NCI-H1436 (cell line): ENCODE data around the gene IRX2.
A peak's percentile ranks its signal among the peaks of the same experiment; 100 is the strongest.

Experiments used
- DNase-seq: peaks from one replicate; lab custom pipeline; 2025; lab: John Stamatoyannopoulos, UW

Gene IRX2

DNA sequence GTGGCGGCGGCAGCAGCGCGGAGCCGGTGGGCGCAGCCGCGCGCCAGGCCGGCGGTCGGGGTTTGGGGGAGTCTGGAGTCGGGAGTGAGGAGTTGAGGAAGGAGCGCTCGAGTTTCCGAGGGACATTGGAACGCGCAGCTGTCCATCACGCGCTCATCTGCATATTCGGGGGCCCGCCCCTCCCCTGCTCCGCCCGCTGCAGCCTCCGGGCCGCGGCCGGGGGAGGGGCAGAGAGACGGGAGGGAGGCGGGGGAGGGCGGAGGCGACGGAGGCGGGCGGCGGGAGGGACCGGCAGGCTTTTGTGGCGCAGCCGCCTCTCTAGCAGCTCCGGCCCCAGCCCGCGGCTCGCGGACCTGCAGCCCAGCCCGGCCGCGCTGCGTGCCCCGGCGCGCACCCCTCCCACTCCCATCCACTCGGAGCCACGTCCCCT lies at the start of gene IRX2:
Gene IRX2, minus strand, starts transcription at position 86 of the 430 bp plus-strand sequence. CDS start 264 bp downstream, outside the sequence.
- DNase-seq, result peak; percentile 92

DNA sequence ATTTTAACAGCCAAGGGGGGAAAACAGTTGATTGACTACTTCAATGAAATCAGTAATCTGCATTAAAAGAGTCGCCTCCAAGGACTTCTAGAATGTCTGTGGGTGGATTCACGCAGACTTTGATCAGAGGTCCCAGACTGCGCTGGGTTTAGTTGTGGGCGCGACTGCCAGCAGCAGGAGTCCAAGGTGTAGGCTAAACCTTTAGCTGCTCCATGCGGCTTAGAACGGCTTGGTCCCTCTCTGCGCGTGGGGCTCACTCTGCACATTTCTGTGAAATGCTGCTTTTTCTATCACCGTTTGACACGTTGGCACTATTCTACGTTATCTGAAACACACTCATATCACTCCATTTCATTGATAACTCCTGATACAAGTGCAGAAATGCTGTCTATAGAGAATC lies 48.6 kb upstream of the IRX2 start:
- DNase-seq, result no peak

DNA sequence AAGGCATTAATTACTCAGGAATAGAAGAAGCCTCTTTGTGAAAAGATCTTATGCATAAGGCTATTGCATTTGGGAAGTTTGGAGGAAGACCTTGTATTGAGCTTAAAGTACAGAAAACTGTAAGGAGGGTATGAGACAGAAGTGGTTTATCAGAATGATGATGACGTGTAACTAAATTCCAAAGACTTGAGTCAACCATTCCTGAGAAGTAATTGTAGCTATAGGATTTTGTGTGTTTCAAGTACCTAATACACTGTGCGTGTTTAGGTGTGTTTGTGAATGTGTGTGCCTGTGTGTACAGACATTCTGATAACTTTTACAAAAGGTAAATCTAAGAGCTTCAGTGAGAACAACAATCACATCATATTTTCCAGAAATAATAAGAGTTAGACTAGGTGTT lies 46.5 kb upstream of the IRX2 start:
- no peak for DNase-seq

DNA sequence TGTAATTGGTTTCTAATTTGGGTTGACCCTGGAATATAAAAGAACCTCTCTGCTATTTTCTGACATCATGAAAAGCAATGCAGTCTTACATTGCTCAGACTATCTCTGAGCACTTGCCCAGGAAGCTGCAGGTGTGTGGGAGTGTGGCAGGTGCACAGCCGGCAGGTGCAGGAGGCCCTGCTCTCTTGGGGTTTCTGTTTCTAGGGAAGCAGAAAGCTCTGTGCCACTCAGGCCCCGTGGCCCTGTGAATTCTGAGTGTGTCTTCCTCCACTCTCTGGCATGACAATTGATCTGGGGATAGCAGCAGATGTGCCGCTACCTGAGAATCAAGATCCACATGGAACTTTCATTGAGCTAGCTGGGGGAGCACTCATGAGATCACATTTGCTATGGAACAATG lies 45.7 kb upstream of the IRX2 start:
- peak; percentile 81 for DNase-seq

- DNase-seq, result no peak
These were observed 31.7 kb upstream of the IRX2 start for GRCh38 chr5:2783223-2783622.

- no peak for DNase-seq
These were observed 31.2 kb upstream of the IRX2 start for GRCh38 chr5:2782658-2783057.

DNA sequence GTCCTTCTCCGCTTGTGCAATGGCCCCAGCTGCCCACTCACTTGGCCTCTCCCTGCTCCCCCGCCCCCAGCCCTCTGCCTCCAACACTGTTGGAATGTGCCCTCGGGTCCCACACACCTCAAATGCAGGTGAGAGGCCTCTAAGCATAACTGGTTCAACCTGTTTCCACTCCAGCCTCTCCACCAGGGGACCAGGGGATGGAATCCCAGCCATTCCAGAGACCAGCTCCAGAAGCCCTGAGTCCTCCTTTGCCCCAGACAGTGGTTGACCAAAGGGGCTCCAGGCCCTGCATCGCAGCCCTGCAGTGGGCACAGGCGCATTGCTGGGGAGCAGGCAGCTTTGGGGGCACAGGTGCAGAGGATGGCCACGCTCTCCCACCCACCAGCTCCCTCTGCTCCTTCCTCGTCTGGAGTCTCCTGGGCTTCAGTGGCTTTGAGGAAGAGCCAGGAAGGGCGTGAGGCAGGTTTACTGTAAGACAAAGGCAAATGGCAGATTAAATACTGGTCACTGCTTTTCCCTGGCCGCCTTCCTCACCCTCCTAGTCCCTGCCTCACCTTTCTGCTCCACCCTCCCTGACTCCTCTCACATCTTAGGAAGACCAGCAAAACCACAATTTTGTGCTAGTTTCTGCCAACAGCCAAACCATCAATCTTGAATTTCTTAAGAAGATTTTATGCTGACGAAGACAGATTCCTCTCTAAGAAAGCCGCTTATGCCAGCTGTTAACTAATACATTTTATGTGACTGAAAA lies 29.1 kb upstream of the IRX2 start:
- no peak for DNase-seq

- no peak for DNase-seq
These were observed 28.0 kb upstream of the IRX2 start for GRCh38 chr5:2779459-2779858.

GRCh38 chr5:2776337-2777302 lies 25.1 kb upstream of the IRX2 start:
- no peak for DNase-seq

- DNase-seq, result no peak
These were observed 21.9 kb upstream of the IRX2 start for GRCh38 chr5:2773327-2773726.

GRCh38 chr5:2767089-2767488 lies 15.6 kb upstream of the IRX2 start:
- DNase-seq, result no peak

GRCh38 chr5:2764581-2764980 lies 13.1 kb upstream of the IRX2 start:
- no peak for DNase-seq

- no peak for DNase-seq
These were observed 12.0 kb upstream of the IRX2 start for GRCh38 chr5:2763533-2763794.

DNA sequence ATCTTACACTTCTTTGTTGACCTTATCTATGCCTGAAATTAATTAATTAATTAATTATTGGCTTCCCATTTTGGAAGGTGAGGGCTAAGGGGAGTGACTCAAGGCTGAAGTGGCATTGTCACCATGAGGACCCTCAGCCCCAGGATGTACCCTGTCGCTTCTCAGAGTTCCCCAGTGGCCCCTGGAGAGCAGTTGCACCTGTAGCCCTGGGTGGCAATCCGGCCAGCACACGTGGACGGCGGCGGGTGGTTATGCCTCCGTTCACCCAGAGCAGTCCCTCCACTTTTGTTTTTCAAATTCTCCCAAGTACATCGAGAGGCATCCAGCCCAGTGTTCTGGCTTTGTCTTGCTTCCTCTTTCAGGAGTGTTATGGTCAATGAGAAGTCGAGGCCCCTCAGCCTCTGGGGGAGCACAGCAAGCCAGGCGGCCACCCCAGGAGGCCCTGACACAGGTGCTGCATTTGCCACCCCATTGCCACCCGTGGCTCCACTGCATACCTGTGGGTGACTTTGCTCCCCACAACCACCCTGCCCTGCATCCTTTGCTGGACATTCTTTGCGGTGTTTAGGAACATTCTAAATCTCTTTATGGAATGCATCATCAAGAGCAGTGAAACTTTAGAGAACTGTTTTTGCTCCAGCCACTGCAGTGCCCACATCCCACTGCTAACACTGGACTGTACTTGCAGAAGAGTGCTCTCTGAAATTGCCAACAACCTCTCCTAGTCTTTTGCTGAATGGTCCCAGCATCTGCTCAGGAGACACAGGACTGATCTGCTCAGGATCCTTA lies 11.5 kb upstream of the IRX2 start:
- DNase-seq, result no peak

- DNase-seq, result no peak
These were observed 10.5 kb upstream of the IRX2 start for GRCh38 chr5:2761921-2762488.

- no peak for DNase-seq
These were observed 8.4 kb upstream of the IRX2 start for GRCh38 chr5:2759696-2760461.

DNA sequence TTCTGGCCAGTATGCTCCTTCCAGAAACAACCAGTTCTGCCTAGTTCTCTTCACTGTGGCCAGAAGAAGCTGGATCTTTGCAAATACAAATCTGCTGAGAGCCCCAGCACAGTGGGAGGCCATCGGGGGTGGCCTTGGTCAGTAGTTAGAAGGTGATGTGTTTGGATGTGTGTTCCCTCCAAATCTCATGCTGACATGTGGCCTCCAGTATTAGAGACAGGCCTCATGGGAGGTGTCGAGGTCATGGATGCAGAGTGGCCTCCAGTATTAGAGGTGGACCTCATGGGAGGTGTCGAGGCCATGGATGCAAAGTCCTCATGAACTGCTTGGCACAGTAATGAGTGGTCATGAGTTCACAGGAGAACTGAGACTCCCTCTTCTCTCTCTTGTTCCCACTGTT lies 7.6 kb upstream of the IRX2 start:
- no peak for DNase-seq

- no peak for DNase-seq
These were observed 7.2 kb upstream of the IRX2 start for GRCh38 chr5:2758632-2759031.

GRCh38 chr5:2757563-2758351 lies 6.3 kb upstream of the IRX2 start:
- DNase-seq, result no peak
